Upper lobe of right lung (tissue), 1 donor: ENCODE results near the gene FAAH. TPM values are rescaled to one million over a fixed set of nuclear protein-coding genes. Genes with fewer than 3 reads are reported as not detected.
A peak's percentile ranks its signal among the peaks of the same experiment; 100 is the strongest.

Source experiments
- ATAC-seq: fragments of 200-7000 bp; cut with Tn5 transposase; one replicate; pipeline ENCODE4 v1.9.1; 2020; ENCODE audit warnings: mild to moderate bottlenecking, moderate library complexity
- DNase-seq: peaks from one replicate; pipeline ENCODE4 v3.0.0-alpha.2; 2020
- H3K27ac ChIP-seq: fragments of 200-600 bp; one replicate; pipeline ENCODE4 v1.8.0; 2022
- H3K27me3 ChIP-seq: fragments of 200-600 bp; one replicate; pipeline ENCODE4 v1.8.0; 2022; ENCODE audit warnings: mild to moderate bottlenecking
- H3K36me3 ChIP-seq: fragments of 200-600 bp; one replicate; pipeline ENCODE4 v1.8.0; 2022
- H3K4me1 ChIP-seq: fragments of 200-600 bp; one replicate; pipeline ENCODE4 v1.8.0; 2022
- H3K4me3 ChIP-seq: fragments of 200-600 bp; one replicate; pipeline ENCODE4 v1.8.0; 2022; ENCODE audit warnings: mild to moderate bottlenecking
- H3K9me3 ChIP-seq: fragments of 200-600 bp; one replicate; pipeline ENCODE4 v1.8.0; 2022
- intact Hi-C: fragments of 100-400 bp; cut with DNase I; formaldehyde crosslinking; loops from one replicate; pipeline ENCODE4 v1.11.0; 2022
- total RNA-seq: library from RNA; stranded (reverse); fragmentation: NEBNext Ultra II Directional; extraction: Animal tissue kit (Norgen Biotek cat#: 25700); gene quantifications from one replicate; pipeline ENCODE4 v1.2.1, GENCODE V29; 2021
- TF ChIP-seq, protein P1 (sequence below): fragments of 200-600 bp; IDR thresholded peaks from one replicate; pipeline ENCODE4 v1.8.0; 2022; ENCODE audit warnings: antibody characterized with exemption
- donor health status: DM: no; HTN: yes; CAD: no; lungs with severe emphysema.

Gene FAAH
- total RNA-seq, 1 donor from 2014 or later: 30.9 TPM

DNA sequence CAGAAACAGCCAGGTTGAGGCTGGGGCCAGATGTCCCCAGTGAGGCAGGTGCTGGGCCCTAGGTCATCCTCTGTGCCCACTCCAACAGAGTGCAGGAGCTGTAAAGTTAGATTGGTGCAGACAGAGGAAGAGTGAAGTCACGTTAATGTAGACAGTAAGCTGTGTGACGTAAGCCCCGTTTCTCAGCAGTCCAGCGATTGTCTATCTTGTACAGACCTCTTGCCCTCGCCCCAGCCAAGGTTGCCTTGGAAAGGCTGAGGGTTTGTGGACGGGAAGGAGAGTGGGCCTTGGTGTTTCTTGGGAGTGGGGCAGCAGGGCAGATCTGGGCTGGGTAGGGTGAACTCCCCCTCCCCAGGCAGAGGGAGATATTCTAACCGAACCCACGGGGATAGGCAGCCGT, 13.5 kb downstream of the FAAH start:
- TF ChIP-seq, protein P1, sequence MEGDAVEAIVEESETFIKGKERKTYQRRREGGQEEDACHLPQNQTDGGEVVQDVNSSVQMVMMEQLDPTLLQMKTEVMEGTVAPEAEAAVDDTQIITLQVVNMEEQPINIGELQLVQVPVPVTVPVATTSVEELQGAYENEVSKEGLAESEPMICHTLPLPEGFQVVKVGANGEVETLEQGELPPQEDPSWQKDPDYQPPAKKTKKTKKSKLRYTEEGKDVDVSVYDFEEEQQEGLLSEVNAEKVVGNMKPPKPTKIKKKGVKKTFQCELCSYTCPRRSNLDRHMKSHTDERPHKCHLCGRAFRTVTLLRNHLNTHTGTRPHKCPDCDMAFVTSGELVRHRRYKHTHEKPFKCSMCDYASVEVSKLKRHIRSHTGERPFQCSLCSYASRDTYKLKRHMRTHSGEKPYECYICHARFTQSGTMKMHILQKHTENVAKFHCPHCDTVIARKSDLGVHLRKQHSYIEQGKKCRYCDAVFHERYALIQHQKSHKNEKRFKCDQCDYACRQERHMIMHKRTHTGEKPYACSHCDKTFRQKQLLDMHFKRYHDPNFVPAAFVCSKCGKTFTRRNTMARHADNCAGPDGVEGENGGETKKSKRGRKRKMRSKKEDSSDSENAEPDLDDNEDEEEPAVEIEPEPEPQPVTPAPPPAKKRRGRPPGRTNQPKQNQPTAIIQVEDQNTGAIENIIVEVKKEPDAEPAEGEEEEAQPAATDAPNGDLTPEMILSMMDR: no peak
- DNase-seq (no peak), ATAC-seq (no peak)
- Histone ChIP-seq H3K36me3 (peaks cover 5% of the 10 kb centered on the region), H3K9me3 (no peaks in the 10 kb centered on the region), H3K27ac (no peak overlapping the region), H3K27me3 (no peaks in the 10 kb centered on the region), H3K4me1 (peaks cover 7% of the 10 kb centered on the region), H3K4me3 (no peak overlapping the region)
- intact Hi-C loops: no loop called here

DNA sequence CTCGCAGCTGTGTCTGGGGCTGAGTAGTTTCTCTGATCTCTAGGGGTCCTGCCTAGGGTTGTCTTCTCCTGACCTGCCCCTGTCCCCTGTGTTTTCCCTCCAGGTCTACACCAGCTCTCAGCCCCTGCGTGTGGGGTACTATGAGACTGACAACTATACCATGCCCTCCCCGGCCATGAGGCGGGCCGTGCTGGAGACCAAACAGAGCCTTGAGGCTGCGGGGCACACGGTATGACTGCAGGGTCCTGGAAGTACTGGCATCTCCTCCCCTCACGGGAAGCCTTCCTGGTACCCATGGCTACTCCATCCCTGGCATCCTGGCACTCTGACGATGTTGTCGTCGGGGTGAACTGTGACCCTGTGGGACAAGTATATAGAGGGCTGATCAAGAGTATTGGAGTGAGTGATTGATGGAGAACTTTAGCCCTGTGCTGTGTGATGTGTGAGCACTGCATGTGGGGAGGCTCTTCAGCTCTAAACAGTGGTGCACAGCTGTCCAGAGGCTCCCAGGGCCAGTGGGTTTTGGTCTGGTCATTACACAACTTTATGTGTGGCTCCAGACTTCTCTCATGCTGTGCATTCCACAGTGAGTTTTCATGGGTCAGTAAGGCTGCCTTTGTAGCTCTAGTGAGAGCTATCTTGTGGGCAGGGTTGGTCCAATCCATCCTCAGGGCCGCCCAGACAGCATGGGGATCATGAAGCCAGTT, 14.4 kb downstream of the FAAH start:
- ATAC-seq (no peak), DNase-seq (no peak)
- no peak overlapping the region for H3K4me3 ChIP-seq
- H3K4me1 ChIP-seq: peaks cover 4% of the 10 kb centered on the region
- TF ChIP-seq, protein P1: no peak
- H3K27me3 ChIP-seq: no peaks in the 10 kb centered on the region
- H3K9me3 ChIP-seq: no peaks in the 10 kb centered on the region
- intact Hi-C loops: no loop called here
- peaks cover 5% of the 10 kb centered on the region for H3K36me3 ChIP-seq
- no peak overlapping the region for H3K27ac ChIP-seq

DNA sequence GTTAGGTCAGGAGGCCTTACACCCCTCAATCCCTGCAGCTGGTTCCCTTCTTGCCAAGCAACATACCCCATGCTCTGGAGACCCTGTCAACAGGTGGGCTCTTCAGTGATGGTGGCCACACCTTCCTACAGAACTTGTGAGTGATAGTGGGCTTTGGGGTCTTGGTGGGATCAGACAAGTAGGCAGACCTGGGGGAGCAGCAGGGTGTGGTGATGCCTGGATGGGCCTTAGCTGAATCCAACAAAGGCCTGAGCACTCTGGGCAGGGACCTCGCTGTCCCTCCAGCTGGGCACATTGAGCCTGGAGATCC, 14.9 kb downstream of the FAAH start:
- Histone ChIP-seq H3K4me1 (peaks cover 4% of the 10 kb centered on the region), H3K27ac (no peak overlapping the region), H3K4me3 (no peak overlapping the region), H3K9me3 (no peaks in the 10 kb centered on the region), H3K27me3 (no peaks in the 10 kb centered on the region), H3K36me3 (peaks cover 5% of the 10 kb centered on the region)
- ATAC-seq: no peak
- intact Hi-C loops: no loop called here
- DNase-seq: no peak
- TF ChIP-seq, protein P1: no peak

DNA sequence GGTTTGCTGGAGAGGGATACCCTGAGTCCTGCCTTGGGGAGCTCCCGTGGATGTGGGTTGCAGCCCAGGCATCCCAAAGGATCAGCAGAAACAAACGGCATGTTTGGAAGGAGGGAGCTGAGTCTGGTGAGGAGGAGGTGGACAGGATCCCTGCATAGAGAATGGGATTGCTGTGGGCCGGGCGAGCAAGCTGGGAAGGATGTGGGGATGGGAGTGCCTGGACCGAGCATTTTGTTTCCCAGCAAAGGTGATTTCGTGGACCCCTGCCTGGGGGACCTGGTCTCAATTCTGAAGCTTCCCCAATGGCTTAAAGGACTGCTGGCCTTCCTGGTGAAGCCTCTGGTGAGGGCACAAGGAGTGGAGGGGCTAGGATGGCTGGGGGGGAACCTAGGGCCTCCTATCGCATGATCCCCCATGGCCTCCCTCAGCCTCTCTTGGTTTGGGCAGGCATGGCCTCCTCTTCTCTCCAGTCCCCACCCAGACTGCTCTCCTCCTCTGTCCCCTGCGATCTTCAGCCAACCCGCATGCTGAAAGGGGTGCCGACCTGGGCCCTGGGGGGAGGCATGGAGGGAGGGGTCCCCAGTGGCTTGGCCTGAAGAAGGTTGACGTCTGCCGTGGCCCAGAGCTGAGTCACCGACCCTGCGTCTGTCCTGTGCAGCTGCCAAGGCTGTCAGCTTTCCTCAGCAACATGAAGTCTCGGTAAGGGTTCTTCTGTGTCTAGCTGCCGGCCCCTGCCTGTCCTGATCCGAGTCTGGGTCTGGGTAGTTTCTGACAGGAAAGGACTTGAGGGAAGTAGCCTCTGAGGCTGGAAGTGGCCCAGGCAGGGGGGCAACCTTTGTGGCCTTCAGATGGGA, 16.3 kb downstream of the FAAH start:
- Histone ChIP-seq H3K4me3 (no peak overlapping the region), H3K27me3 (no peaks in the 10 kb centered on the region), H3K9me3 (no peaks in the 10 kb centered on the region), H3K27ac (no peak overlapping the region), H3K4me1 (peaks cover 4% of the 10 kb centered on the region), H3K36me3 (peaks cover 5% of the 10 kb centered on the region)
- ATAC-seq (no peak), DNase-seq (no peak)
- TF ChIP-seq, protein P1: no peak
- intact Hi-C loops: no loop called here

DNA sequence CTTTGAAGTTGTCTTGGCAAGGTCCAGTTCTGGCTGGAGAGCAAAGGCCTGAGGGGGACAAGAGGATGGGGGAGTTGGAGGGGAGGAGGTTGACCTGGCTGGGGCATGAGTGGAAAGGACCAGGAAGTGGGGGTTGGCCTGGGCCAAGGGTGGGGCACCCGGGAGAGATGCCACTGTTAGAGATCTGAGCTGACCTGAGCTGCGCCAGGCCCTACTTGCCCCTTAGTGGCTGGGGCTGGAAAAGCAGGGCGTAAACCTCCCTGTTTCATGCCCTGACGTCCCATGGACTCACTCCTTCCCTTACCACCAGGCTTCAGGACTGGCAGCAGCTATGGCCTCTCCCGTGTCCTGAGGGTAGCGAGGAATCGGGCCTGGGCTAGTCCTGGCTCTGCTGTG, 16.9 kb downstream of the FAAH start:
- ATAC-seq (no peak), DNase-seq (peak; percentile 45)
- Histone ChIP-seq H3K4me1 (peaks cover 3% of the 10 kb centered on the region), H3K9me3 (no peaks in the 10 kb centered on the region), H3K36me3 (peaks cover 5% of the 10 kb centered on the region), H3K27me3 (no peaks in the 10 kb centered on the region), H3K4me3 (no peak overlapping the region), H3K27ac (no peak overlapping the region)
- TF ChIP-seq, protein P1: no peak
- intact Hi-C loops: no loop called here
